ENCODE results near the gene RAD23A. TPM values are rescaled to one million over a fixed set of nuclear protein-coding genes. Genes with fewer than 3 reads are reported as not detected.

RAD23A gene
- total and polyA plus RNA-seq, 4 donors = 79.7 to 186 (median 117) TPM

GRCh38 chr19:12986726-12987125 is 41.1 kb downstream of the RAD23A start:
- Histone ChIP-seq H3K4me3 (no peak overlapping the region), H3K9ac (ENCODE audit: insufficient read depth in 1 of 2, low read length in 2 of 2) (no peak overlapping the region), H3K27me3 (ENCODE audit: control insufficient read depth in 3 of 3, insufficient read depth in 3 of 3, low read length in 2 of 3) (no peaks in the 10 kb centered on the region), H3K9me3 (ENCODE audit: control insufficient read depth in 4 of 4, insufficient read depth in 3 of 4, low read length in 3 of 4) (no peaks in the 10 kb centered on the region), H3K36me3 (ENCODE audit: control insufficient read depth in 4 of 4, insufficient read depth in 4 of 4, low read length in 4 of 4) (no peaks in the 10 kb centered on the region), H3K27ac (ENCODE audit: low read depth in 1 of 2, low read length in 1 of 2) (no peak overlapping the region), H3K4me1 (ENCODE audit: control insufficient read depth in 5 of 5, insufficient read depth in 5 of 5, low read length in 5 of 5) (peaks cover 0 to 14% (median 4%) of the 10 kb centered on the region in 5 donors)
- 95 to 96% methylated on average over 12 of the region's 12 CpGs for WGBS, 2 donors
- no peak for ATAC-seq (ENCODE audit: insufficient read depth, low FRiP score)
- no peak for TF ChIP-seq CTCF (IDR thresholded peaks at IDR 0.05; ENCODE audit: control extremely low read depth, extremely low read depth)
- DNase-seq = no peak

GRCh38 chr19:12987190-12987589 is 41.5 kb downstream of the RAD23A start:
- H3K4me1 ChIP-seq (ENCODE audit: control insufficient read depth in 5 of 5, insufficient read depth in 5 of 5, low read length in 5 of 5) = peaks cover 0 to 14% (median 4%) of the 10 kb centered on the region in 5 donors
- H3K27me3 ChIP-seq (ENCODE audit: control insufficient read depth in 3 of 3, insufficient read depth in 3 of 3, low read length in 2 of 3) = no peaks in the 10 kb centered on the region
- H3K36me3 ChIP-seq (ENCODE audit: control insufficient read depth in 4 of 4, insufficient read depth in 4 of 4, low read length in 4 of 4) = no peaks in the 10 kb centered on the region
- no peak overlapping the region for H3K27ac ChIP-seq (ENCODE audit: low read depth in 1 of 2, low read length in 1 of 2)
- ATAC-seq (ENCODE audit: insufficient read depth, low FRiP score) (no peak), DNase-seq (no peak)
- 91 to 95% methylated on average over 3 of the region's 3 CpGs for WGBS, 2 donors
- no peak for TF ChIP-seq CTCF (IDR thresholded peaks at IDR 0.05; ENCODE audit: control extremely low read depth, extremely low read depth)
- H3K9ac ChIP-seq (ENCODE audit: insufficient read depth in 1 of 2, low read length in 2 of 2) = no peak overlapping the region
- no peak overlapping the region for H3K4me3 ChIP-seq
- no peaks in the 10 kb centered on the region for H3K9me3 ChIP-seq (ENCODE audit: control insufficient read depth in 4 of 4, insufficient read depth in 3 of 4, low read length in 3 of 4)

GRCh38 chr19:12987781-12988180 is 42.1 kb downstream of the RAD23A start:
- H3K4me1 ChIP-seq (ENCODE audit: control insufficient read depth in 5 of 5, insufficient read depth in 5 of 5, low read length in 5 of 5) = peaks cover 0 to 14% (median 4%) of the 10 kb centered on the region in 5 donors
- ATAC-seq (ENCODE audit: insufficient read depth, low FRiP score) (no peak), DNase-seq (no peak)
- H3K9ac ChIP-seq (ENCODE audit: insufficient read depth in 1 of 2, low read length in 2 of 2) = no peak overlapping the region
- H3K4me3 ChIP-seq = no peak overlapping the region
- H3K27ac ChIP-seq (ENCODE audit: low read depth in 1 of 2, low read length in 1 of 2) = no peak overlapping the region
- TF ChIP-seq CTCF (IDR thresholded peaks at IDR 0.05; ENCODE audit: control extremely low read depth, extremely low read depth) = no peak
- no peaks in the 10 kb centered on the region for H3K36me3 ChIP-seq (ENCODE audit: control insufficient read depth in 4 of 4, insufficient read depth in 4 of 4, low read length in 4 of 4)
- WGBS, 2 donors = 78 to 84% methylated on average over 10 of the region's 10 CpGs
- no peaks in the 10 kb centered on the region for H3K9me3 ChIP-seq (ENCODE audit: control insufficient read depth in 4 of 4, insufficient read depth in 3 of 4, low read length in 3 of 4)
- H3K27me3 ChIP-seq (ENCODE audit: control insufficient read depth in 3 of 3, insufficient read depth in 3 of 3, low read length in 2 of 3) = no peaks in the 10 kb centered on the region

GRCh38 chr19:12990431-12990830 is 44.8 kb downstream of the RAD23A start:
- Histone ChIP-seq H3K9me3 (ENCODE audit: control insufficient read depth in 4 of 4, insufficient read depth in 3 of 4, low read length in 3 of 4) (peaks cover 0 to 2% (median 0%) of the 10 kb centered on the region in 4 donors), H3K4me3 (no peak overlapping the region), H3K27ac (ENCODE audit: low read depth in 1 of 2, low read length in 1 of 2) (no peak overlapping the region), H3K27me3 (ENCODE audit: control insufficient read depth in 3 of 3, insufficient read depth in 3 of 3, low read length in 2 of 3) (peaks cover 0 to 2% (median 0%) of the 10 kb centered on the region in 3 donors), H3K36me3 (ENCODE audit: control insufficient read depth in 4 of 4, insufficient read depth in 4 of 4, low read length in 4 of 4) (no peaks in the 10 kb centered on the region), H3K9ac (ENCODE audit: insufficient read depth in 1 of 2, low read length in 2 of 2) (no peak overlapping the region), H3K4me1 (ENCODE audit: control insufficient read depth in 5 of 5, insufficient read depth in 5 of 5, low read length in 5 of 5) (peaks cover 0 to 8% (median 6%) of the 10 kb centered on the region in 5 donors)
- WGBS, 2 donors = 51 to 57% methylated on average over 20 to 22 of the region's 22 CpGs
- no peak for ATAC-seq (ENCODE audit: insufficient read depth, low FRiP score)
- DNase-seq = no peak
- no peak for TF ChIP-seq CTCF (IDR thresholded peaks at IDR 0.05; ENCODE audit: control extremely low read depth, extremely low read depth)
